Measurements from ENCODE around the gene PAOX. TPM values are rescaled to one million over a fixed set of nuclear protein-coding genes. Genes with fewer than 3 reads are reported as not detected.

Gene PAOX
- total and polyA plus RNA-seq, 2 donors (not counting 1 experiment from before 2014, with no cell fraction given): 21.1 to 24.9 TPM

- peaks cover 30% of the 10 kb centered on the region for H3K79me2 ChIP-seq (ENCODE audit: control insufficient read depth, insufficient read depth, low read length)
- peak overlapping the region; percentile 83 for H3K4me2 ChIP-seq (replicated peaks; ENCODE audit: low read depth, low read length, poor library complexity, severe bottlenecking)
- H4K20me1 ChIP-seq (ENCODE audit: control insufficient read depth, insufficient read depth, low read length, poor library complexity, severe bottlenecking): no peaks in the 10 kb centered on the region
- Mint-ChIP-seq H3K27me3 (no peaks in the 10 kb centered on the region), H3K27ac (peak overlapping the region; percentile 96), H3K4me3 (peak overlapping the region; percentile 77), H3K4me1 (peaks cover 62% of the 10 kb centered on the region), H3K9me3 (ENCODE audit: insufficient read depth) (no peaks in the 10 kb centered on the region)
- DNase-seq: no peak
- TF ChIP-seq CTCF (IDR thresholded peaks at IDR 0.05) (no peak), EZH2 (IDR thresholded peaks at IDR 0.05; ENCODE audit: borderline replicate concordance, insufficient read depth, low read depth, low read length, poor library complexity, severe bottlenecking) (no peak)
- peak overlapping the region in 1 of 5 experiments; percentile 38 for H3K4me3 ChIP-seq (ENCODE audit: control extremely low read depth in 1 of 5, extremely low read depth in 1 of 5, insufficient read depth in 1 of 5, low read depth in 2 of 5, low read length in 4 of 5)
- POLR2A ChIA-PET: interaction anchor here (0.8 to 2.6 kb wide), 2 partner anchors 10 to 33 kb away, joined by 11 to 12 read pairs; partner anchors contain the start of gene FUOM
- H3K9ac ChIP-seq (ENCODE audit: low read length): peak overlapping the region; percentile 23
- peaks cover 0 to 15% of the 10 kb centered on the region in 2 experiments for H3K36me3 ChIP-seq (replicated peaks in 1 of 2; ENCODE audit: control extremely low read depth in 1 of 2, control insufficient read depth in 1 of 2, extremely low read depth in 1 of 2, insufficient read depth in 2 of 2, low read length in 1 of 2)
- no peaks in the 10 kb centered on the region for H3K27me3 ChIP-seq (replicated peaks in 1 of 4; ENCODE audit: control extremely low read depth in 1 of 4, control insufficient read depth in 3 of 4, insufficient read depth in 4 of 4, low read length in 3 of 4)
- intact Hi-C loops (cut with micrococcal nuclease): loop anchor here (5.0 kb wide), 1 partner anchor 114 kb away; the partner anchor contains the start of gene ADAM8
- 95% methylated on average over 12 of the region's 12 CpGs for WGBS (ENCODE audit: insufficient coverage)
- H3K9me3 ChIP-seq (ENCODE audit: control extremely low read depth in 1 of 3, control insufficient read depth in 2 of 3, insufficient read depth in 1 of 3, low read length in 2 of 3): no peaks in the 10 kb centered on the region
- peak overlapping the region; percentile 6 for H2AFZ ChIP-seq (ENCODE audit: insufficient read depth, low read depth, low read length, poor library complexity, severe bottlenecking)
- CTCF ChIA-PET: interaction anchor here (1.8 to 2.0 kb wide), 2 partner anchors 13 to 62 kb away, joined by 7 to 11 read pairs; no protein-coding TSS in a partner anchor
- peak overlapping the region; percentile 77 to 81 for H3K27ac ChIP-seq (ENCODE audit: low read length in 2 of 2)
- ATAC-seq (ENCODE audit: low read depth): no peak
- peaks cover 58 to 72% of the 10 kb centered on the region in 2 donors for H3K4me1 ChIP-seq (ENCODE audit: control insufficient read depth in 2 of 2, insufficient read depth in 2 of 2, low read length in 2 of 2)
Measured at GRCh38 chr10:133391249-133391635, 12.2 kb downstream of the PAOX start.
